Inflammatory macrophage treated with lipopolysaccharide for 1 hour (primary cell): ENCODE data around the gene FTH1.

ENCODE experiments used
- DNase-seq, 2 donors: peaks; one replicate each; pipeline ENCODE4 v3.0.0-alpha.2; 2020 to 2022

Gene FTH1

DNA sequence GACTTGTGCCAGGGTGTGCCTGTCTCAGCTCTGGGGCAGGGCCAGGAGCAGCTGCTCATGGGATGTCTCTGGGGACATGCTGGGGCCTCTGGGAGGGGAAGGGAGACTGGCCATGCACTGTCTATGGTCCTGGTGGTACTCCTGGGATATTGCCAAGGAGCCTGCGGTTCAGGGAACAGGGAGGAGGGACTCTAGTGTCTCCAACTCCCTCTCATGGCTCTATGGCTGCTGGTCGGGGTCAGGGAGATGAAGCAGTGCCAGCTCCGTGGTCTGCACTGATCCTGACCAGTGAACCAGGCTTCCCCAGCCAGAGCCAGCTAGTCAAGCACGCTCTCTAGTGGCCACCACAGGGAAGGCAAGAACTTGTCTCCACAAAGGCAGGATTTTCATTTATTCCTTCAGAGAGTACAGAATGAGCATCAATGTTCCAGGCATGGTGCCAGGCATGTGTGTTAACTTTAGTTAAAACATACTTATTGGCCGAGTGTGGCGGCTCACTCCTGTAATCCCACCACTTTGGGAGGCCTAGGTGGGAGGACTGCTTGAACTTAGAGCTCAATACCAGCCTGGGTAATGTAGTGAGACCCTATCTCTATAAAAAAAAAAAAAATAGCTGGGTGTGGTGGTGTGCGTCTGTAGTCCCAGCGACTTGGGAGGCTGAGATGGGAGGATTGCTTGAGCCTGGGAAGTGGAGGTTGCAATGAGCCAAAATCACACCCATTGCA is 19.8 kb downstream of the FTH1 start:
- DNase-seq, result peak; percentile 63 to 92

DNA sequence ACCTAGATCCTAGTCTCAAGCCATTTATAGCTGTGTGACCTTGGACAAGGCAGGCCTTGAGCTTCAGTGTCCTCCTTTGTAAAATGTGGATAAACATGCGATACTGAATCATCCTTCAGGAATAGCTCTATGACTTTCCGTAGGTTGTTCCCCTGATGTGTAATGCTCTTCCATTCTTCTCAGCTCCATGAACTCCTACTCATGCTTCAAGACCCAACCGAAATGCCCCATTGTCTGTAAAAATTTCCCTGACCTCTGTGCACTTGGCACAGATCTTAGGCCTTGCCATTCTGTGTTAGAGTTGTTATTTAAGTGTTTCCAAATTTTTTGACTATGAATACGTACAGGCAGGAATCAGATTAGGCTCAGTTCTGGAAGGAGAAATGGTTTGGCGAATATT is 20.5 kb downstream of the FTH1 start:
- no peak for DNase-seq

DNA sequence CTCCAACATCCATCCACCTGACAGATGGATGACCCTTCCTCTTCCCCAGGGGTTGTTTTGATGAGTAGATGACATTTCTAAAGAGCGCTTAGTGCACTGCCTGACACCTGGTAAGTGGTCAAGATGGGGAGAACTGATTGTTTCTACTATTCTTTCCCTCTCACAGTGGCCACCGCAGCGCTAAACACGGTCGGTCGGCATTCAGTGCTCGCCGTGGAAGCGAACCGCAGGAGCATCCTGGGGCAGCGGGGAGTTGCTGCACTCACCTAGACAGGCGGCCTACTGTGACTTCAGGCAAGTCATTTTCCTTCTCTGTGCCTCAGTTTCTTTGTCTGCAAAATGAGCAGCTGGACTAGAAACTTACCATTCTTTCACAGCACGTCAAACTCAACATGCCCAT is 22.2 kb downstream of the FTH1 start:
- no peak for DNase-seq

DNA sequence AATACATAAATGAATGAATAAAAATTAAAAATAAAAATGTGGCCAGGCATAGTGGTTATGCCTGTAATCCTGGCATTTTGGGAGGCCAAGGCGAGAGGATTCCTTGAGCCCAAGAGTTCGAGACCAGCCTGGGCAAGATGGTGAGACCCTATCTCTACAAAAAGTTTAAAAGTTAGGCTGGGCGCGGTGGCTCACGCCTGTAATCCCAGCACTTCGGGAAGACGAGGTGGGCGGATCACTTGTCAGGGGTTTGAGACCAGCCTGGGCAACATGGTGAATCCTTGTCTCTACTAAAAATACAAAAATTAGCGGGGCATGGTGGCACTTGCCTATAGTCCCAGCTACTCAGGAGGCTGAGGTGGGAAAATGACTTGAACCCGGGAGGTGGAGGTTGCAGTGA is 27.0 kb downstream of the FTH1 start:
- DNase-seq, result no peak

DNA sequence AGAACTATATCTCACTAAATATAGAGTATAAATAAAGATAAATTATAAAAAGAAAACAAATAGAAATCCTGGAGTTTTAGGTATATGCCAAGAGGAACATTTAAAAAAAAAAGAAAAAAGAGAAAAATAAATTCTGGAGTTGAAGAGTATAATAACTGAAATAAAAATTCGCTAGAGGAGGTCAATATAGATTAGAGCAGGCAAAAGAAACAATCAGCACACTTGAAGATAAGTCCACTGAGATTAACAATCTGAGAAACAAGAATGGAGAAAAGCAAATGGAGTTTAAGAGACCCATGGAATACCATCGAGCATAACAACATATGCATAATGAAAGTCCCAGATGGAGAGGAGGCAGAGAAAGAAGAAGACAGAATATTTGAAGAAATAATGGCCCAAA is 31.6 kb downstream of the FTH1 start:
- DNase-seq, result no peak

DNA sequence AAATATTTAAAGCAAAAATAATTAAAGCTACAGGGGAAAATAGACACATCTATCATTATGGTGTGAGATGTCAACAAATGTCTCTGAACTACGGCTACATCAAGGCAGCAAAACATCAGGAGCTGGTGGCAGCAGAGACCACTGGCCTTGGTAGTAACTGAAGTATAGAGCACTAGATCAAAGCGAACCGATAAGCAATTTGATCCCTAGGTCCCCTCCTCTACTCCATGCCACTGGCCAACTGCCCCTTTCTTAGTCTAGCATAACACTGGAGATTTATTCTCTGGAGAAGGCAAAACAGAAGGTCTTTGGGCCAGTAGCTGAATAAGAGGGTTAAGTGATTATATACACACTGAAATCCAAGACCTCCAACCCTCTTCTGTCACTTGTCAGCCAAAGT is 36.5 kb downstream of the FTH1 start:
- DNase-seq, result no peak

DNA sequence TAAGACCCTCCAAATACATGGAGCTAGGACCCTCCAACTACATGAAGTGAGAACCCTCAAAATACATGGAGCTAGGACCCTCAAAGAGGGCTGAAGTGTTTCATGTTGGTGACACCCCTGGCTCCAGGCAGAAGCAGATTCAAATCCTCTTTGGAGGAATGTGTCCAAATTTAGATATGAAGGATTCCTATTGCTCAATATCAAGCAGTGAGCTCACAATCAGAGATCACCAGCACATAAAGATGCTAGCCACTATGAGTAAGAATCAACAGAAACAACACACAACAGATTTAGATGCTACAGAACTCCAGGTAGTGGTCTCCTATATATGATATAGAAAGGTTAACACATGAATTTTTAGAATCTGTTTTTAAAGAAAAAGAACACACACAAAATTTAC is 38.8 kb downstream of the FTH1 start:
- DNase-seq, result peak in 1 of 2 donors; percentile 29

DNA sequence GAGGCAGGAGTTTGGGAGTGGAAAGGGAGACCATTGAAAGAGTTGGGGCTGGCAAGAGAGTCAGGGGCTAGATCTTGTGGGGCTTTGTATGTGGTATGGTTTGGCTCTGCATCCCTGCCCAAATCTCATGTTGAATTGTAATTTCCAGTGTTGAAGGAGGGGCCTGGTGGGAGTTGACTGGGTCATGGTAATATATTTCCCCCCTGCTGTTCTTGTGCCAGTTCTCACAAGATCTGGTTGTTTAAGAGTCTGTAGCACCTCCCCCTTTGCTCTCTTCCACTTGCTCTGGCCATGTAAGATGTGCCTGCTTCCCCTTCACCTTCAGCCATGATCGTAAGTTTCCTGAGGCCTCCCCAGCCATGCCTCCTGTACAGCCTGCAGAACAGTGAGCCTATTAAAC is 39.9 kb downstream of the FTH1 start:
- peak in 1 of 2 donors; percentile 72 for DNase-seq

DNA sequence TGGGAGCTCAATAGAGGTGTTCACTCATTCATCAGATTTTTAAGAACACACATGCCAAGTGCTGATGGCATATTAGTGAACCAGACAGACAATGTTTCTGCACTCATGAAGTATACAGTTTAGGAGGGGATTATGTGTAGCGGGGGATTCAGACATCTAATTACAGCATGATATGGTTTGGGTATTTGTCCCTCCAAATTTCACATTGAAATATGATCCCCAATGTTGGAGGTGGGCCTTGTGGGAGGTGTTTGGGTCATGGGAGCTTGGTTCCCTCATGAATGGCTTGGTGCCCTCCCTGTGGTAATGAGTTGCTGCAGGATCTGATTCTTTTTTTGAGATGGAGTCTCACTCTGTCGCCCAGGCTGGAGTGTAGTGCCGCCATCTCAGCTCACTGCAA is 41.2 kb downstream of the FTH1 start:
- no peak for DNase-seq

DNA sequence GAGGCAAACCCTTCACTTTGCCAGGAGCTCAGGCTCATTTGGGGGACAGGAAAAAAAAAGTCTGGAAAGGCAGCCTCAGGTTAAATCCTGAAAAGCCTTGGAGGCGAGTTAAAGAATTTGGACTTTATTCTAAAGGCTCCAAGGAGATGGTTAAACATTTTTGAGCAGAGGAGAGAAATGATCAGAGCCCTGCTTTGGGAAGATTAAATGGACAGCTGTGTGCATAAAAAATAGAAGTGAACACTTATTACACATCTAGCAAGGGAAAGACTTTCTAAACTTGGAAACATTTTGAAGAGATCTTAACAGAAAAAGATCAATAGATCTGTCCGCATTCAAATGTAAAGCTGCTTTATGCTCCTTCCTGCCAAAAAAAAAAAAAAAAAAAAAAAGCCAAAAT is 41.7 kb downstream of the FTH1 start:
- no peak for DNase-seq

DNA sequence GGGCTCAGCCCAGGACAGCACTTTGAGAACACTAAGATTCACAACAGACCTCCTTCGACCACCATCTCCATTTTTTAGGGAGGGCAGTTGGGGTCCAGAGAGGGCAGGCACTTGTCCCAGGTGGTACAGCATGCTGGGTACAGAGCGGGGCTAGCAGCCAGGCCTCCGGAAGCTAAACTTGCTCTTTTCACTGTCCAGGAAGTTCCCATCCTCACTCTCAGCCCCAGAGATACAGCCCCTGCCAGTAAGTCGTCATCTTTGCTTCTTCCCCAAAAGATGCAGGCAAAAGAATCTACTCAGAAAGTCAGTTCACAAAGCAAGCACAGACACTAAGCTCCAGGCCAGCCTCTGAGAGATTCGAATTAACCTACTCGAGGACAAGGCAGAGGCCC is 43.4 kb downstream of the FTH1 start:
- DNase-seq, result no peak

DNA sequence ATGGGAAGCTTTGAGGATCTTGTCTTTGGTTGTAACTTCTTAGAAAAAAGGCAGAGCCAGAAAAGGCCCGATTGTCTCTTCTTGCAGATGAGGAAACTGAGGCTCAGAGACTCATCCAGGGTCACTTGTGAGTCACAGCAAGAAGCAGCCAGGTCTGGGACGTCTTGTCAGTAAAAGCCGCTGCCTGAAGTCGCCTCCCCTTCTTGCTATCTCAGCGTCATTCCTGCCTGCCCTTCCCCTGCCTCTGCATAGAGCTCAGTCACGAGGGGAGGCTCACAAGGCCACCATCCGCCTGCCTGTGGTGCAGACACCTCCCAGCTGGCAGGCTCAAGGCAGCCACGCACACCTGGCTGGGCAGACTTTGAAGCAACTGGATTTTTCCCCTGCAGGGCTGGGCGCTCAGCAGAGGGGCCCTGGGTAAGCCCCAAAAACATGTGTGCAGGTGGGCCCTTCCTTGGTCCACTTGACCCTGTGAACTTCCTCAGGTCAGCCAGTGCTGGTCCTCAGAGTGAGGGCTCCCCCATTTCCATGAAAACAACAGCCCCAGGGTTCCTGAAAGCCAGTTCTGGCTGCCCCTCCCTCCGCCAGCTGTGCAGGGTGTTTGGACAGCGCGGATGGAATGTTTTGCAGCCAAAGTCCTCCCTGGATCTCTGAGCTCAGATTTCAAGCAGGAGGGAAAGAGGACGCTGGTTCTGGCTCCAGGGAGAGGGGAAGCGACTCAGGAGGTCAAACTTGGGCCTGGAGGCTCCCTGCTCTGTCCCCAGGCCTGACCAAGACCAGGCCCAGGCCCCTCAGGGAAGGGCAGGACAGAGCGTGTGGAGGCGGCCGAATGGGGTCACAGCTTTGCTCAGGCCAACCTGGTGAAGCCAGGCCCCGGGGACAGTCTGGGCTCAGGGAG is 44.0 kb downstream of the FTH1 start:
- peak in 1 of 2 donors; percentile 29 for DNase-seq

DNA sequence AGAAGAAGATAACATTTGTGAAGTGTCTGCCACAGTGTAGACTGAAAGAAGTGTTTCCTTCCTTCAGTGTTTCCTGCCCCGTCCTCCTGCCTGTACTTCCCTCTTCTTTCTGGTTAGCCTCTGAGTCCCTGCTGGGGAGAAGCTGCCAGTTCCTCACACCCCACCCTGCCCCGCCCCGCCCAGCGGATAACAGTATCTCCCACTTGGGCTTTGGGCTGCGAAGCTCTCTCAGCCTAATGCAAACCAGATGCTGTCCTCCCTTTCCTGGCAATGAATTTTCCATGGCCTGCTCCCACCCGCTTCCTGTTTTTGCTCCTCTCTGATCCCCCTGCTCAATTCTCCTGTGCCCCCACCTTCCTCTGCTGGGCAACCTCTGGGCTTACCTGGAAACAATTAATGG is 44.9 kb downstream of the FTH1 start:
- peak; percentile 45 to 66 for DNase-seq

DNA sequence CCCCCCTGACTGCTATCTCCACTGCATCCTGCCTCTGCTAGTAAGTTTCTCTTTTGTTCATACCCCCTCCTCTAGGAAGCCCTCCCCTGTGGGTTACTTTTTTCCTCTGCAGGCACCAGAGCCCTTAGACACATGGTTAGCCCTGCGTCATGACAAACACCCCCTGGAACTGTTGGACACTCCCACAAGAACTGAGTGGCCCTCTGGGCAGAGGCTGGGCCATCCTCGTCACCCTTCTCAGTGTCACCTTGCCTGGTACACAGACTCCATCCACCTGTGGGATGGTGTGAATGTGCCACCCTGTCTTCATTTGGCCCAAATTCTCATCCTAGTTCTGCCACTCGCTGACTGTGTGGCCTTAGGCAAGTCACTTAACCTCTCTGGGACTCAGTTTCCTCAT is 46.0 kb downstream of the FTH1 start:
- DNase-seq, result no peak

DNA sequence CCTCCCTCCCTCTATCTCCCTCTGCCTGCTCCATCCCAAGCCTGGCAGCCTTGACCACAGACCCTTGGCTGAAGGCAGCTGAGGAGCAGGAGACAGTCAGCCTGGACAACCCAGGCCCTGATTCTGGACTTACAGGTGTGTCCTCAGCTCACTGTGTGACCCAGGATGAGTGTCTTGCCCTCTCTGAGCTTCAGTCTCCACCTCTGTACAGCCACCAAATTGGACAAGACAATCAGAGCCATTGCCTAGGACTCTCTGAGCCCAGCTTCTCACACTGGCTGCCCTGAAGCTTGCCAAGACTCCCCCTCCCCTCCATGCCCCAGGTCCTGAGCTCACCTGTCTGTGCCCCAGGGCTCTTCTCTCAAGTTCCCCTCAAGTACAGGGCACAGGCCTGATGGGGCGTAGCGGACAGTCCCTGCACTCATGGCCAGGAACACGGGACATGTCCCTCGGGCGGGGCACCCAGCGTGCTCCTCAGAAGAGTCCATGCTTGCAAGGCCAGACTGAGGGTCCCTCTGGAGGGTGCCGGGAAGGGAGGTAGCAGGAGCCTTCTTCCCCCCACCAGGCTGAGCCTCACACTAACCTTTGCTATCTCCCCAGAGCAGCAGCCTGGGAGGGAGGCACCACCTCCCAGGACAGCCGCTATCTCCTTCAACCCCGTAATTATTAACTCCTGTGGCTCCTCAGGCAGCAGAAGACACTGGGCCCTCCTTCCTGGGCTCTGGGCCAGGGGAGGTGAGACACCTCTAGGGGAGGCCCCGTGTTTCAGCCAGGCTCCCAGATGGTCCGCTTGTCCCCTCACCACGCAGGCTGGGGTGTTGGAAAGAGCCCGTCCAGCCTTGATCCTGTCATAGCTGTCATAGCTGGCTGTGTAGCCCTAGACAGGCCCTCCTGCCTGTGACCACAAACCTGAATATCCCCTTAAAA is 47.5 kb downstream of the FTH1 start:
- no peak for DNase-seq

DNA sequence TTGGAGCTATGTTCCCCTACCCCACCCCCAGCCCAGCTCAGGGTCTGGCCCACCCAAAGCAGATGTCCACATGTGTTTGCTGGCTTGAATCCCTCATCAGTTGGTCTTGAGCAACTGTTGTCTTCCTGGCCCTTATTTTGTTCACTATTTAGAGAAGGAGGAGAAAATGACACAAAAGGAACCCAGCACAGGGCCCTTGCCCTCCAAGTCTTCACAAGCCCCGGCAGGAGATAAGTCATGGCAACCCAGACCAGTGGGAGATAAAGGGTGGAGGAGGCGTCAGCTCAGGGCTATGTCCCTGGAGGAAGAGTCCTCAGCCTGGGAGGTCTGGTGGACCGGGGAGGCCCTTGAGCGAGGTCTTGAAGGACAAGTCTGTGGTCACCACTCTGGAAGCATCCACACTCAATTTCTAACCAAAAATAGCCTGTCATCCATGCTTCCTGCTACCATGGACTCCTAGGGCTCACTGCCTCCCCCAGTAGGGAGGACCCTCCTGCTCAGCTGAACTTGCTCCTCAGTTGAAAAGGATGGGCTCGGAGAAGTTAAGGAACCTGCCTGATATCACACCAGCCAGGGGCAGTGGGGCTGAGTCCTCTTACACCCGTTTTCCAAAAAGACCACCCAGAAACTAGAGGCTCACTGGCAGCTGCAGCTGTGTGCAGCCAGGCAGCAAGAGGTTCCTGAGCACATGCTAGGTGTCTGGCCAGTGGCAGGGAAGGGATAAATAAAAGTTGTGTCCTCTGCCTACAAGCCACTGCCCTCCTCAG is 48.3 kb downstream of the FTH1 start:
- no peak for DNase-seq

DNA sequence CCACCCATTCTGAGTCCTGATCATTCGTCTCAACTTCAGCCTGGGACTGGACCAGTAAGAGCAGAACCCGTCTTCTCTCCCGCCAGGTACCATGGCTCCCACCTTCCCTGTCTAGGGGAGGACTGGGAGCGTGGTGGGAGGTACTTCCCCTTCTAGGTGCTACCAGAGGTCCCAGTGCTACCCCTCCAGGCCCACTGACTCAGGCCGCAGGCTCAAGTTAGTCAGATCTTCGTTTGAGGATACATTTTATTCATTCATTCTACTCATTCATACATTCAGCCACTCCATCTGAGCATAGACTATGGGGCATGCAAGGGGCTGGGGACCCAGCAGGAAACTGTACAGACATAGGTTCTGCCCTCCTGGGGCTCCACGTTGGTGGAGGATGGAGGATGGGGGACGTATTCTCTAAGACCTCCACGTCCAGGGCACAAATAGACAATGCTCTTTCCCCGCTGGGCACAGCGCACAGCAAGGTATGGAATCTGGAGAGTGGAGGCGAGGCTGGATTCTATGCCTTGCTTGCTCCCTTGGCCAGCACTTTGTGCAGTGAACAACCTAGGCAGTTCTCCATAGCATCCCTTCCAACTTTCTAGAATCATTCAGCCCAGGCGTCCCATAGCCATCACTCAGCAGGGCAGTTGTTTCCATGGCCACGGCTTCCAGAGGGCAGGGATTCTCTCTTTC is 49.0 kb downstream of the FTH1 start:
- no peak for DNase-seq

DNA sequence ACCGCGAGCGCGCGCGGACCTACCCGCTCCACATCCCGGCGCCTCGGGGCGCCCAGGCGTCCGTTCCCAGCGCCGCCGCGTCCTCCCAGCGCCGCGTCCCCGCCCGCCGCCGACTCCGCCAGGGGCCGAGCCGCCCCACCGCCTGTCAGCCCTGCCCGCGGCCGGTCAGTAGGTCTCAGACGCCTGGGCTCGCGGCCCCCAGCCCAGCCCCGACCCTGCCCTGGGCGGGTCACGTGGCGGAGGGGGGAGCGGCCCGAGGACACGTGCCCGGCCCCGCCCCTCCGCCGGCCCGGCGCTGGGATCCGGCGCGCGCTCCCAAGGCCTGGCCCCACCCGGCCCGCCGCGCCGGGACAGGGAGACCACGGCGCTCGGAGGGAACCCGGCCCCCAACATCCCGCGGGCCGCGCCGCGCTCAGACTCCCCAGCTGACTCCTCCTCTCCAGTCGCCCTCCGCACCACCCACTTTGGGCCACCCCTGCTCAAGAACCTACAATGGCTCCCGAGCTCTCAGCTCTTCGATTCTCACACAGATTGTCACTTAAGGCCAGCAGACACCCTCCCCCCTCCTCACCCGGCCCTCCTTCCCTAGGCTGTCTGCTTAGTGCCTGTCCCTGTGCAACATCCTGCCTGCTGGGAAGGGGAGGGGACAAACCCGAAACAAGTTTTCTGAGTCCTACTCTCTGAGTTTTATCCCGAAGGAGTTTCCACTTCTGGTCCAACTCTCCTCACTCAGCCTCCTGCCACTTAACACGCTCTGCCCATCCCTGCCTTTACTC is 49.9 kb downstream of the FTH1 start, which contains the start of gene RAB3IL1:
Gene RAB3IL1 (minus strand): TSS at position 233 of the 776 bp plus-strand sequence. CDS start 199 bp downstream, at position 34.
- no peak for DNase-seq

DNA sequence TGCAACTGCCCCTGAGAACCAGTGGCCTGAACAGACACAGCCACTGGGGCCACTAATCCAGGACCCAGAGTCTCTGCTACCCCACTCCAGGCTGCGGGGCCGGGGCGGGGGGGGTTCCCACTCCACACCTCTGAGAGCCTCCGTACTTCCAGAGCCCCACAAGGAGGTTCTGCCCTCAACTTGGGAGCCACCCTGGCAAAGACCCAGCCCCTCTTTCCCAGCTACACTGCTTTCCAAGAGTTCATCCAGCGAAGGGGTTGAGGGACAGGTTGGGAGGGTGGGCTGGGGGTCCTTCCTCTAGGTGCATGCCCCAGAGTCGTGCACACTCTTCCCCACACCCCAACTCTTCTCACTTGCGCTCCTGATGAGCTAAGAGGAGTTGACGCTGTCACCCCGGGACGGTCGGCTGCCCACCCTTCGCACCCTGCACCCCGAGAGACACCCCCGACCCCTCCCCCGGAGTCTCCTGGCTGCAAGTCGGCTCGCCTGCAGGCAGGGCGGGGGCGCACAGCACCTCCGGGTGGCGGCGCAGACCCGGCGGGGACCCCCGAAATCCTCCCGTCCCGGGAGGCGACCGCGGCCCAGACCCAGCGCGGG is 50.6 kb downstream of the FTH1 start:
- no peak for DNase-seq

DNA sequence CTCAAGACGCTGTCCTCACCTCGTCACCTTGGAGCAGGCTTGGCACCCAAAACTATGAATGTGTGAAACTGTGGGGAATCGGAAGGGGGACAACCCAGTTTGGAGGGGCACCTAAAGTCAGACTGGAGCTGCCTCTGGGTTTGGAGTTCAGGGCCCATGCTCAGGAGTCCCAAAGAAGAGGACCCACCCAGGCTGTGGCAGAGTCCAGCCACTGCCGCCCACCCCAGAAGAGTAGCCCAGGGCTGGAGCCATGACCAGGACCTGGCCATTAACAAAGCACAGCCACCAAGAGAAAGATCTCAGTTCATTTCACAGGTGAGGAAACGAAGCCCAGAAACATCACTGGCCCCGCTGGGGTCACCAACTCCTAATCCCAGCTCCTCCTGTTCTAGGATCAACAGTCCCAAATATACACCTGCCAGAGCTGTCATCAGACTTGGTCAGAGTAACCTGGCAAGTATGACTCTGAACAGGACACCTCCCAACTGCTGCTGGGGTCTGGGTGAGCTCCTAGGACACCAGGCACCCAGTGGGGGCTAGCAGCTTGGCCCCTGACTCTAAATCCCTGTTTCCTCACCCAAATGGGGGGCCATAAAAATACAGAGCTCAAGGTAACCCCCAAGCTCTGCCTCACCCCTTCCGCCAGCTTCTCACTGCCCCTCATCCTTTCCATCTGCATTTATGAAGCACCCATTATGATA is 52.8 kb downstream of the FTH1 start:
- DNase-seq, result no peak
